A549 (cell line): ENCODE data around the gene PGM2L1.

Experiments used
- CTCF ChIP-seq: fragments of >200 bp; sonication (Bioruptor Twin); formaldehyde crosslinking; IDR thresholded peaks from 3 replicates; pipeline ENCODE4 v1.5.1; 2016
- E2F6 ChIP-seq: IDR thresholded peaks from 2 replicates; pipeline ENCODE4 v1.6.1; 2012; ENCODE audit warnings: low read depth, borderline replicate concordance
- KDM1A ChIP-seq: fragments of 200-600 bp; sonication (generic); IDR thresholded peaks from 2 replicates; pipeline ENCODE4 v1.6.1; 2016; ENCODE audit warnings: low read depth, mild to moderate bottlenecking
- MAFK ChIP-seq: fragments of 450-650 bp; IDR thresholded peaks from 2 replicates; pipeline ENCODE4 v1.6.1; 2014; ENCODE audit not compliant: partially characterized antibody
- PHF8 ChIP-seq: fragments of 200-600 bp; sonication (generic); IDR thresholded peaks from 2 replicates; pipeline ENCODE4 v1.6.1; 2016; ENCODE audit warnings: low read depth, mild to moderate bottlenecking, antibody characterized with exemption, moderate library complexity, borderline replicate concordance
- POLR2A ChIP-seq: IDR thresholded peaks from 2 replicates; pipeline ENCODE4 v1.6.1; 2012; ENCODE audit warnings: mild to moderate bottlenecking, low read length
- RFX5 ChIP-seq: fragments of 450-650 bp; IDR thresholded peaks from 2 replicates; pipeline ENCODE4 v1.7.1; 2014; ENCODE audit warnings: antibody characterized with exemption, mild to moderate bottlenecking, moderate library complexity
- TP53 ChIP-seq: fragments of 250-450 bp; sonication (Bioruptor Pico); IDR thresholded peaks from 2 replicates; pipeline ENCODE4 v1.5.0; 2021; ENCODE audit warnings: mild to moderate bottlenecking, moderate library complexity

- TF ChIP-seq CTCF, result no peak
- no peak for TF ChIP-seq MAFK
- no peak for TF ChIP-seq RFX5
- no peak for TF ChIP-seq PHF8
- no peak for TF ChIP-seq POLR2A
- TF ChIP-seq E2F6, result no peak
- no peak for TF ChIP-seq TP53 (CRISPR knock-in tag)
- TF ChIP-seq KDM1A, result no peak
Measured at GRCh38 chr11:74367881-74368280, 30.4 kb downstream of the PGM2L1 start.
